Measurements from ENCODE around the gene ITGA7. TPM values are rescaled to one million over a fixed set of nuclear protein-coding genes. Genes with fewer than 3 reads are reported as not detected.
A peak's percentile ranks its signal among the peaks of the same experiment; 100 is the strongest.

The ITGA7 gene, protein sequence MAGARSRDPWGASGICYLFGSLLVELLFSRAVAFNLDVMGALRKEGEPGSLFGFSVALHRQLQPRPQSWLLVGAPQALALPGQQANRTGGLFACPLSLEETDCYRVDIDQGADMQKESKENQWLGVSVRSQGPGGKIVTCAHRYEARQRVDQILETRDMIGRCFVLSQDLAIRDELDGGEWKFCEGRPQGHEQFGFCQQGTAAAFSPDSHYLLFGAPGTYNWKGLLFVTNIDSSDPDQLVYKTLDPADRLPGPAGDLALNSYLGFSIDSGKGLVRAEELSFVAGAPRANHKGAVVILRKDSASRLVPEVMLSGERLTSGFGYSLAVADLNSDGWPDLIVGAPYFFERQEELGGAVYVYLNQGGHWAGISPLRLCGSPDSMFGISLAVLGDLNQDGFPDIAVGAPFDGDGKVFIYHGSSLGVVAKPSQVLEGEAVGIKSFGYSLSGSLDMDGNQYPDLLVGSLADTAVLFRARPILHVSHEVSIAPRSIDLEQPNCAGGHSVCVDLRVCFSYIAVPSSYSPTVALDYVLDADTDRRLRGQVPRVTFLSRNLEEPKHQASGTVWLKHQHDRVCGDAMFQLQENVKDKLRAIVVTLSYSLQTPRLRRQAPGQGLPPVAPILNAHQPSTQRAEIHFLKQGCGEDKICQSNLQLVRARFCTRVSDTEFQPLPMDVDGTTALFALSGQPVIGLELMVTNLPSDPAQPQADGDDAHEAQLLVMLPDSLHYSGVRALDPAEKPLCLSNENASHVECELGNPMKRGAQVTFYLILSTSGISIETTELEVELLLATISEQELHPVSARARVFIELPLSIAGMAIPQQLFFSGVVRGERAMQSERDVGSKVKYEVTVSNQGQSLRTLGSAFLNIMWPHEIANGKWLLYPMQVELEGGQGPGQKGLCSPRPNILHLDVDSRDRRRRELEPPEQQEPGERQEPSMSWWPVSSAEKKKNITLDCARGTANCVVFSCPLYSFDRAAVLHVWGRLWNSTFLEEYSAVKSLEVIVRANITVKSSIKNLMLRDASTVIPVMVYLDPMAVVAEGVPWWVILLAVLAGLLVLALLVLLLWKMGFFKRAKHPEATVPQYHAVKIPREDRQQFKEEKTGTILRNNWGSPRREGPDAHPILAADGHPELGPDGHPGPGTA
- total RNA-seq, result 3.8 and 7.7 TPM in 2 replicates

DNA sequence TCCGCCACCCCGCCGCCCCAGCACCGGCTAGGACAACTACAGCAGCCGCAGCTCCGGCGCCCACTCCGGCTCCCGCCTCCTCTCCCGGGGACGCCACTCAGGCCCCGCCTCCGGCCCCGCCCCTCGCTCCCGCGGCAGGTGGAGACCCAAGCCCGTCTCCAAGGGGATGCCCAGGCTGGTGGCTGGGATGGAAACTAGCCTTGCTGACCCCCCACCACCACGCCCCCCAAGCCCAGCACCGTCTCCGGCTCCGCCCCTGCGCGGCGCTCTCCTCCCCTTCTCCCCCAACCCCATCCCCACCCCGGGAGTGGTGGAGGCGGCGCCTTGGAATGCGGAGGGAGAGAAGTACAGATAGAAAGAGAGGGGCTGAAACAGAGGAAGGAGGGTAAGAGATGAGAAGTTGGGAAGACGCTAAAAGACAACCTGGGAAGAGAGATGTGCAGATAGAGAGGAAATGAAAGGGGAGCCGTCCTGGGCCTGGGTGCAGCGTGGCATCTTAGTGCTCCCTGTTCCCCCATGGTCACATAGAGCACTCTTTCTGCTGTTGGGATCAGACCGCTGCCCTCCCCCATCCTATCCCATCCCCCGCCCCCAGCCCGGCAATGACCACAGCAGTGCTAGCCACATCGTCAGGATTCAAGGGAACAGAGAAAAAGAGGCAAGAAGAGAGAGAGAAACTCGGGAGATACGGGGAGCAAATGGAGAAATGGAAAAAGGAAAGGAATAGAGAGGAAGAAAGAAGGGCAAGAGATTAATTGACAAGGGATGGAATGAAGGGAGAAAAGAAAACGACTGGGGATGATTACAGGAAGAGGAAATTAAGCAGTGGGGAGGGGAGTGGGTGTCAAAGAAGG is at the start of gene ITGA7:
Gene ITGA7 (minus strand): TSS at position 64 of the 854 bp plus-strand sequence. CDS start 222 bp downstream, outside the sequence.
- TF ChIP-seq, protein P1, sequence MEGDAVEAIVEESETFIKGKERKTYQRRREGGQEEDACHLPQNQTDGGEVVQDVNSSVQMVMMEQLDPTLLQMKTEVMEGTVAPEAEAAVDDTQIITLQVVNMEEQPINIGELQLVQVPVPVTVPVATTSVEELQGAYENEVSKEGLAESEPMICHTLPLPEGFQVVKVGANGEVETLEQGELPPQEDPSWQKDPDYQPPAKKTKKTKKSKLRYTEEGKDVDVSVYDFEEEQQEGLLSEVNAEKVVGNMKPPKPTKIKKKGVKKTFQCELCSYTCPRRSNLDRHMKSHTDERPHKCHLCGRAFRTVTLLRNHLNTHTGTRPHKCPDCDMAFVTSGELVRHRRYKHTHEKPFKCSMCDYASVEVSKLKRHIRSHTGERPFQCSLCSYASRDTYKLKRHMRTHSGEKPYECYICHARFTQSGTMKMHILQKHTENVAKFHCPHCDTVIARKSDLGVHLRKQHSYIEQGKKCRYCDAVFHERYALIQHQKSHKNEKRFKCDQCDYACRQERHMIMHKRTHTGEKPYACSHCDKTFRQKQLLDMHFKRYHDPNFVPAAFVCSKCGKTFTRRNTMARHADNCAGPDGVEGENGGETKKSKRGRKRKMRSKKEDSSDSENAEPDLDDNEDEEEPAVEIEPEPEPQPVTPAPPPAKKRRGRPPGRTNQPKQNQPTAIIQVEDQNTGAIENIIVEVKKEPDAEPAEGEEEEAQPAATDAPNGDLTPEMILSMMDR (conservative IDR thresholded peaks at IDR 0.05; ENCODE audit: low read depth, low read length), result no peak
- H3K4me3 ChIP-seq (ENCODE audit: low read depth, low read length), result peak within 1 kb of the TSS; percentile 57
- DNase-seq (ENCODE audit: low read depth), result no peak

GRCh38 chr12:55755246-55755645 is 47.5 kb upstream of the ITGA7 start:
- TF ChIP-seq, protein P1 (conservative IDR thresholded peaks at IDR 0.05; ENCODE audit: low read depth, low read length), result no peak
- no peak overlapping the region for H3K4me3 ChIP-seq (ENCODE audit: low read depth, low read length)
- DNase-seq (ENCODE audit: low read depth), result no peak

DNA sequence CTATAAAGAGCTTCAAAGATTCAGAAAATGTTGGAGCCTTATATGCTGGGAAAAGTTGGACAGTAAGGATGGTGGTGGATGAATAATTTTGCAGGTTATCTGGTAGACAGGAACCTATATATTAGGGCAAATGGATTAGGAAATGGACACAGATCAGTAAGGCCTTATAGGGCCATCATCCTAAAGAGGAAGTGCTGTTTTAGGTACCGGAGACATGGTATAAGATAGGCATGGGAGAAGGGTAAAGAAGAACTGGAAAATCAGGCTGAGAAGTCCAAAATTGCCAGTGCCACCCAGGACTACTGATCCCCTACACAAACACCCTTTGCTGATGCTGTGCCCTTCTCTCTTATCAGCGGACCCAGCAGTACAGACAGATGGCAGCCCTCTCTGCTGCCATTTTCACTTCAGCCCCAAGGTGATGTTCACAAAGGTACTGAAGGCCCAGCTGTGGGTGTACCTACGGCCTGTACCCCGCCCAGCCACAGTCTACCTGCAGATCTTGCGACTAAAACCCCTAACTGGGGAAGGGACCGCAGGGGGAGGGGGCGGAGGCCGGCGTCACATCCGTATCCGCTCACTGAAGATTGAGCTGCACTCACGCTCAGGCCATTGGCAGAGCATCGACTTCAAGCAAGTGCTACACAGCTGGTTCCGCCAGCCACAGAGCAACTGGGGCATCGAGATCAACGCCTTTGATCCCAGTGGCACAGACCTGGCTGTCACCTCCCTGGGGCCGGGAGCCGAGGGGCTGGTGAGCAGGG is 40.7 kb upstream of the ITGA7 start:
- no peak for DNase-seq (ENCODE audit: low read depth)

GRCh38 chr12:55746913-55747231 is 39.2 kb upstream of the ITGA7 start:
- no peak overlapping the region for H3K4me3 ChIP-seq (ENCODE audit: low read depth, low read length)
- TF ChIP-seq, protein P1 (conservative IDR thresholded peaks at IDR 0.05; ENCODE audit: low read depth, low read length), result no peak
- DNase-seq (ENCODE audit: low read depth), result no peak

More for the DNA sequence above, 40.7 kb upstream of the ITGA7 start:
- TF ChIP-seq, protein P1 (conservative IDR thresholded peaks at IDR 0.05; ENCODE audit: low read depth, low read length), result no peak
- no peak overlapping the region for H3K4me3 ChIP-seq (ENCODE audit: low read depth, low read length)

DNA sequence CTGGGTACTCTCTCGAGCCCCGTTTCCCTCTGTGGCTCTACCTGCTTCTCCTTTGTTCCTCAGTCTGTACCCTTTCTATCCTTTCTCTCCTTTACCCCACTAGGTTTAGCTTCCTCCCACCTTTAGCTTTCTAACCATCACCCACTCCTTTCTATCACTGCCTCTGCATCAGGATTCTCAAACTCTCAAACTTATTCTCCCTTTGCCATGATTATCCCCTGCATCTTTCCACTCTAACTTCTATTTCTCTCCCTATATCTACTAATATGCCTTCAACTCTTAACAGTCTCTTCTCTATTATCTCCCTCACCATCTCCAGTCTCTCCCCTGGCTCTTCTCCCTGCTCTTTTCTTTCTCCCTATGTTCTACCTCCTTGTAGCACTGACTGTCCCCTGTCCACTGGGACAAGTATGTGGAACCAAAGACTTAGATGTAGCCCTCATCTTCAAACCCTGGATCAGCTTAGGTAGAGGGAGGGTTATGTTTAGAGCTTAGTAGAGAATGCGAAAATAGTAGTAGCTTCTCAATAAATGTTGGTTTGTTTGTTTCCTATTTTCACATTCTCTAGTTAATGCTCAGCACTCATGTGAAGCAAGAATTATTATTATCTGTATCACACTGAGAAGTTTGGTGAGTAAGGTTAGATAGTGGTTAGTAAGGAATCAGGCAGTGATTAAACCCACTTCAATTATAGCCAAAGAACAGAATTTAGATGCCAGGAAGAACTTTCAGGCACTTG is 38.6 kb upstream of the ITGA7 start:
- DNase-seq (ENCODE audit: low read depth), result no peak
- TF ChIP-seq, protein P1 (conservative IDR thresholded peaks at IDR 0.05; ENCODE audit: low read depth, low read length), result no peak
- H3K4me3 ChIP-seq (ENCODE audit: low read depth, low read length), result no peak overlapping the region

All from epithelial cell of proximal tubule (primary cell).